GM12873 (cell line): ENCODE results near the gene CKB.

Experiments
- TF ChIP-seq, protein P1 (sequence below): IDR thresholded peaks from 2 replicates; pipeline ENCODE4 v1.5.1; 2012; ENCODE audit warnings: low read depth, mild to moderate bottlenecking, moderate library complexity, low read length, control low read depth; ENCODE audit not compliant: insufficient read depth; ENCODE audit errors: missing control alignments

The CKB gene

DNA sequence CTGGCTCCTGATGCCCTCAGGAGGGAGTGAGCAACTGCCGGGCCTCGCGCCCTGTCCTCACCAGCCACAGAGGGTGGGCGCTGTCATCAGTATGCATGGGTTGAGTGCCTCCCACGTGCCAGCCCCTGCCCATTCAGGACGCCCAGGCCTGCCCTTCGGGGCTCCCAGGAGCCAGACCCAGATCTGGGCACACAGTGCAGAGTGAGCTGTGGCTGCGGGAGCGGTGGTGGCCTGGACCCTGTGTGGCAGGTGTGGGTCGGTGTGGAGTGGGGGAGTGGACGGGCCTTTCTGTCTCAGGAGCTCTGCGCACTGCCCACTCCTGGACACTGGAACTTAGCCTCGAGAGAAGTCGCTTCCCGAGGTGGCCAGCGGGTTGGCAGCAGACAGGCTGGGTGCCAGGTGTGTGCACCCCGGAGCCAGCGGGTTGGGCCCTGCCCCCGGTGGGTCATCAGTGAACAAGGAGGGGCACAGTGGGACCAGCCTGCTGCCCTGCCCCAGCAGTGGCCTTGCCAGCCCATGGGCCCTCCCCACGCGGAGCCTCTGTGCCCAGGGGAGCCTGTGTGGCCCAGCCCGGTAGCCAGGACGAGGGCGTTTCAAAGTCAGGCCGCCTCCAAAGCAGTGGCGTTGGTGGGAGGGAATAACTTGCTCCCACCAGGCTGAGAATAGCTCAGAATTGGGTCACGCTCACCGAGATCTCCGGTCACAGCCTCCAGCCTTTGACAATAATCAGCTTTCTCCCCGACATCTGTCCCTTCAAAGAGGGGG is 15.8 kb upstream of the CKB start:
- TF ChIP-seq, protein P1, sequence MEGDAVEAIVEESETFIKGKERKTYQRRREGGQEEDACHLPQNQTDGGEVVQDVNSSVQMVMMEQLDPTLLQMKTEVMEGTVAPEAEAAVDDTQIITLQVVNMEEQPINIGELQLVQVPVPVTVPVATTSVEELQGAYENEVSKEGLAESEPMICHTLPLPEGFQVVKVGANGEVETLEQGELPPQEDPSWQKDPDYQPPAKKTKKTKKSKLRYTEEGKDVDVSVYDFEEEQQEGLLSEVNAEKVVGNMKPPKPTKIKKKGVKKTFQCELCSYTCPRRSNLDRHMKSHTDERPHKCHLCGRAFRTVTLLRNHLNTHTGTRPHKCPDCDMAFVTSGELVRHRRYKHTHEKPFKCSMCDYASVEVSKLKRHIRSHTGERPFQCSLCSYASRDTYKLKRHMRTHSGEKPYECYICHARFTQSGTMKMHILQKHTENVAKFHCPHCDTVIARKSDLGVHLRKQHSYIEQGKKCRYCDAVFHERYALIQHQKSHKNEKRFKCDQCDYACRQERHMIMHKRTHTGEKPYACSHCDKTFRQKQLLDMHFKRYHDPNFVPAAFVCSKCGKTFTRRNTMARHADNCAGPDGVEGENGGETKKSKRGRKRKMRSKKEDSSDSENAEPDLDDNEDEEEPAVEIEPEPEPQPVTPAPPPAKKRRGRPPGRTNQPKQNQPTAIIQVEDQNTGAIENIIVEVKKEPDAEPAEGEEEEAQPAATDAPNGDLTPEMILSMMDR = no peak

DNA sequence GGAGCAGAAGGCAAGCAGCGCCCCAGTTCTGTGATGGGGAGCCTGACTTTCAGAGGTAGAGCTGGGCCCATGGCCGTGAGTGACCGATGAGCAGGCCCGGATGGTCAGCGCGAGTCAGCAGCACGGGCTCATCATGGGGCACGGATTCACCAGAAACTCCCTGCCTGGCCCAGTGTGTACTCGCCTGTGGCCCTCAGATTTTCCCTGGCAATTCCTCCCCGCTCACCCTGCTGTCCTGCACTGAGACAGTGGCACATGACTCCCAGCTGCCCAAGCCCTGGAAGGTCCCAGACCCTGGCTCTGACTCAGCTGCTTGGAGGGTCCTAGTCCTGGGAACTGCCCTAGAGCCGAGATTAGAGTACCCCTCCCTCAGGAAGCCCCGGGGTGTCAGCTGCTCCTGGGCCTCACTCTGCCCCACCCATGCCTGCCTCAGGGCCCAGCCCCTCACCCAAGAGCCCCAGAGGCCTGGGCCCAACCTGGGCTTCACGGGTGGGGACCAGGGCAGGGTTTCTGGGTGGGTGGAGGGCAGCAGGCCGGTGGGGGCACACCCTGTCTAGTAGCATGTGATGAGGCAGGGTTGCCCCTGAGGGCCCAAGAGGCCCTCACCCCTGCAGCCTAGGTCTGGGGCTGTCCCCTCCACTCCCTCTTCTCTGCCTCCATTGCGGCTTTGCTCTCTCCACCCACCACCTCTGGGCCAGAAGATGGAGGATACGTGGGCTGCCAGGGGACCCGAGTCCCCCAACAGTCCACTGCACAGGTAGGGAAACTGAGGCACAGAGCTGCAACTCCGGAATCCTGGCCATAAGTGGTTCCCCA is 14.8 kb upstream of the CKB start:
- TF ChIP-seq, protein P1 = no peak

DNA sequence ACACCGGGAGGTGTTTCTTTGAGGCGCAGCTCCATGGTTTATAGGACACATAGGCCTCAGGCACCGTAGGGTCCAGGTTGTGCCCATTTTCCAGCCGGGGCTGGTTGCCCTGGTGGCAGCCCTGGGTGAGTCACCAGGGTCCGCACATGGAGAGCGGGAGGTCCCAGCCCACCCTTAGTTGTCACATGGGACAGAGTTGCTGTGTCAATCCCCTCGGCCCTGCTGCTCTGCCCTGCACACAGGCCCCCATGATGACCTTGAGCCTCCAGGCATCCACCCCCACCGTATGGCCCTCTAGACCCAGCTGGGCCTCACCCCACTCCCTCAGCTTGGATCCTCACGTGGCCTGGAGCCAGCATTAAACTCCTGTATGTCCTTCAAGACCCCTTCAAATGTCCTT is 14.1 kb upstream of the CKB start:
- TF ChIP-seq, protein P1 = no peak

DNA sequence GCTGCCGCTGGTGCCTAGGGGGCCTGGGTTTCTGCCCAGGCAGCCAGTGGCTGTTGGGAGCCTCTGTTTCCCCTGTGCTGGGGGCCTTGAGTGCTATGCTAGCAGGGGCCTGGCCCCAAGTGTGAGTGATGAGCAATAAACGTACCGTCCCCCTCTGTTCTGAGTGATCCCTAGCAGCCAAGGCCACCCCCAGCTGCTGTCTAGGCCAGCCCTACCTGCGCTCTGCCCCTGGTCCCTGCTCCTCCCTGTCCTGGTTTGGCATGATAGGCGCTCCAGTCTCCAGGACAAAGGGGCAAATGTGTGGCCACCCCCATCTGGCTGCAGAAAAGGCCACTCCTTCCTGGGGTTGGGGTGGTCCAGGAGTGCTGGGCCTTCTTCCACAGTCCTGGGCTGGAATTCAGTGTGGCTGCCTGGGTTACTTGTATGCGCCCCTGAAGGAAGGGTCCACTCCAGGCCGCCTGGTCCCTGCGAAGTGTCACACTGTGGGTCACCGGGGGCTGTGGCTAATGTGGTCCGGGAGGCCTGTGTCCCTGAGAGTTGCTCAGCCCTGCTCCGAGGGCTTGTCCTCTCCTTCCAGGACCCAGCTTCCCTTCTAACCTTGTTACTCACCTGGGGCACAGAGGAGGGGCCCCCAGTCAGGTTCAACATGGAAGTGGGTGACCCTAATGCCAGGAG is 13.4 kb upstream of the CKB start:
- TF ChIP-seq, protein P1 = no peak

DNA sequence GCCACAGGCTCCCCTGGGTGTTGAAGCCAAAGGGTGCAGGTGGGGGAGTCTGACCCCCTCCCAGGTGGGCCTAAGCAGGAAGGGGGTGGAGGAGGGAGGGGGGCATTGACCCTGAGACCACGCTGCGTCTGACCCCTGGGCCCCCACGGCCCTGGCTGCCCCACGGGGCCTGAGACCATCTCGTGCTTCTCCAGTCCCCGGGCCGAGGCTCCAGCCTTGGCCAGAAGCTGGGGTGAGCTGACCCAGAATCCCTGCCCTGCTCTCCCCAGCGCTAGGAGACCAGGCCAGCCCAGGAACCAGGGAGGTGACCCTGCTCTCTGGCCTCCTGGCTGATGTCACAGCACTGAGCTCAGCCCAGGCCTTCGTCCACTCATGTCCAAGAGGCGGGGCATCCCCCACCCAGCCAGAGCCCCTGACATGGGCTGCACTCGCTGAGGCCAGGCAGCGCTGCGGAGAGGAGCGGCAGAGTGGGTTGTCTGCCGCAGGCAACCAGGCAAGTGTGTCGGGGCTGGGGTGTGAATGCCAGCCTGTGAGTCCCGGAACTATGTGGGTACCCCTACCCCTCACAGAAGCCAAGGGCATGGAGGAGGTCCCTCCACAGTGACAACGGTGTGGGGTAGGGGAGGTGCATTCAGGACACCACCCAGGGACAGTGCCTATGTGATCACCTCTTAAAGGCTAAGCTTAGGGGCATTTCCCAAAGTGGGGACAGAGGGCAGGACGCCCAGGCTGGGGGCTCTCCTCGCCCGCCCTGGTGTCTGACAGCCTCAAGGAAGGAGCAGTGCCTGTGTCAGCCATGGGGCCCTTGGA is 12.7 kb upstream of the CKB start:
- TF ChIP-seq, protein P1 = no peak

- TF ChIP-seq, protein P1 = no peak
Observed at GRCh38 chr14:103534576-103535061, 12.0 kb upstream of the CKB start.
